A549 (cell line): ENCODE data around the gene RABEP1.

Source experiments
- CHD2 ChIP-seq: fragments of 150-350 bp; IDR thresholded peaks from 2 replicates; pipeline ENCODE4 v1.6.1; 2014; ENCODE audit warnings: low read length; ENCODE audit not compliant: partially characterized antibody
- EP300 ChIP-seq, 2 experiments: fragments of >200 bp; sonication (Bioruptor Twin); formaldehyde crosslinking; IDR thresholded peaks; 2 replicates in 1 of 2; 3 replicates in 1 of 2; pipeline ENCODE4 v1.6.1; 2016 to 2017
- MYC ChIP-seq: IDR thresholded peaks from 2 replicates; pipeline ENCODE4 v1.6.1; 2012; ENCODE audit warnings: mild to moderate bottlenecking, inconsistent platforms, low read length, improper control_type of control experiment, borderline replicate concordance
- POLR2A ChIP-seq: IDR thresholded peaks from 2 replicates; pipeline ENCODE4 v1.6.1; 2012; ENCODE audit warnings: mild to moderate bottlenecking, low read length
- RAD21 ChIP-seq, 2 experiments: fragments of >200 bp in 1 of 2; sonication (Bioruptor Twin) in 1 of 2; formaldehyde crosslinking in 1 of 2; IDR thresholded peaks in 1 of 2; conservative IDR thresholded peaks in 1 of 2; 2 replicates in 1 of 2; 3 replicates in 1 of 2; pipeline ENCODE4 v1.6.1; 2012 to 2018; ENCODE audit warnings: inconsistent platforms in 1 of 2
- RFX5 ChIP-seq: fragments of 450-650 bp; IDR thresholded peaks from 2 replicates; pipeline ENCODE4 v1.7.1; 2014; ENCODE audit warnings: antibody characterized with exemption, mild to moderate bottlenecking, moderate library complexity
- SREBF2 ChIP-seq: fragments of 450-650 bp; IDR thresholded peaks from 2 replicates; pipeline ENCODE4 v1.6.1; 2014; ENCODE audit warnings: mild to moderate bottlenecking, moderate library complexity
- TF ChIP-seq, protein P1 (sequence below): fragments of 250-450 bp; sonication (Bioruptor Pico); IDR thresholded peaks from 2 replicates; pipeline ENCODE4 v1.5.0; 2021; ENCODE audit warnings: mild to moderate bottlenecking, moderate library complexity, borderline replicate concordance
- TF ChIP-seq, protein P2 (sequence below): fragments of >200 bp; sonication (Bioruptor Twin); formaldehyde crosslinking; IDR thresholded peaks from 3 replicates; pipeline ENCODE4 v1.5.1; 2016
- TF ChIP-seq, protein P3 (sequence below): fragments of >200 bp; sonication (Bioruptor Twin); formaldehyde crosslinking; IDR thresholded peaks from 2 replicates; pipeline ENCODE4 v1.6.1; 2016
- TF ChIP-seq, protein P4 (sequence below): fragments of 150-350 bp; IDR thresholded peaks from 2 replicates; pipeline ENCODE4 v1.6.1; 2014; ENCODE audit warnings: low read depth, mild to moderate bottlenecking, low read length
- TF ChIP-seq, protein P5 (sequence below): fragments of 250-450 bp; sonication (Bioruptor Pico); IDR thresholded peaks from 2 replicates; pipeline ENCODE4 v1.5.0; 2020; ENCODE audit warnings: low read depth, mild to moderate bottlenecking, moderate library complexity

DNA sequence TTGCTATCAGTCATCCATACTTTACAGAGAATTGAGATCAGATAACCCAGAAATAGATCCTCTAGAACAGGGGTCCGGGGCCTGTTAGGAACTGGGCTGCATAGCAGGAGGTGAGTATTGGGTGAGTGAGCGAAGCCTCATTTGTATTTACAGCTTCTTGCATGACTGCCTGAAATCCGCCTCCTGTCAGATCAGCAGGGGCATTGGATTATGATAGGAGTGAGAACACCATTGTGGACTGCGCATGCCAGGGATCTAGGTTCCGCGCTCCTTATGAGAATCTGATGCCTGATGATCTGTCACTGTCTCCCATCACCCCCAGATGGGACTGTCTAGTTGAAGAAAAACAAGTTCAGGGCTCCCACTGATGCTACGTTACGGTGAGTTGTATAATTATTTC, 34.5 kb upstream of the RABEP1 start:
- TF ChIP-seq, protein P1, sequence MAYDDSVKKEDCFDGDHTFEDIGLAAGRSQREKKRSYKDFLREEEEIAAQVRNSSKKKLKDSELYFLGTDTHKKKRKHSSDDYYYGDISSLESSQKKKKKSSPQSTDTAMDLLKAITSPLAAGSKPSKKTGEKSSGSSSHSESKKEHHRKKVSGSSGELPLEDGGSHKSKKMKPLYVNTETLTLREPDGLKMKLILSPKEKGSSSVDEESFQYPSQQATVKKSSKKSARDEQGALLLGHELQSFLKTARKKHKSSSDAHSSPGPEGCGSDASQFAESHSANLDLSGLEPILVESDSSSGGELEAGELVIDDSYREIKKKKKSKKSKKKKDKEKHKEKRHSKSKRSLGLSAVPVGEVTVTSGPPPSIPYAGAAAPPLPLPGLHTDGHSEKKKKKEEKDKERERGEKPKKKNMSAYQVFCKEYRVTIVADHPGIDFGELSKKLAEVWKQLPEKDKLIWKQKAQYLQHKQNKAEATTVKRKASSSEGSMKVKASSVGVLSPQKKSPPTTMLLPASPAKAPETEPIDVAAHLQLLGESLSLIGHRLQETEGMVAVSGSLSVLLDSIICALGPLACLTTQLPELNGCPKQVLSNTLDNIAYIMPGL (CRISPR knock-in tag): no peak
- TF ChIP-seq CHD2: no peak
- TF ChIP-seq, protein P2, sequence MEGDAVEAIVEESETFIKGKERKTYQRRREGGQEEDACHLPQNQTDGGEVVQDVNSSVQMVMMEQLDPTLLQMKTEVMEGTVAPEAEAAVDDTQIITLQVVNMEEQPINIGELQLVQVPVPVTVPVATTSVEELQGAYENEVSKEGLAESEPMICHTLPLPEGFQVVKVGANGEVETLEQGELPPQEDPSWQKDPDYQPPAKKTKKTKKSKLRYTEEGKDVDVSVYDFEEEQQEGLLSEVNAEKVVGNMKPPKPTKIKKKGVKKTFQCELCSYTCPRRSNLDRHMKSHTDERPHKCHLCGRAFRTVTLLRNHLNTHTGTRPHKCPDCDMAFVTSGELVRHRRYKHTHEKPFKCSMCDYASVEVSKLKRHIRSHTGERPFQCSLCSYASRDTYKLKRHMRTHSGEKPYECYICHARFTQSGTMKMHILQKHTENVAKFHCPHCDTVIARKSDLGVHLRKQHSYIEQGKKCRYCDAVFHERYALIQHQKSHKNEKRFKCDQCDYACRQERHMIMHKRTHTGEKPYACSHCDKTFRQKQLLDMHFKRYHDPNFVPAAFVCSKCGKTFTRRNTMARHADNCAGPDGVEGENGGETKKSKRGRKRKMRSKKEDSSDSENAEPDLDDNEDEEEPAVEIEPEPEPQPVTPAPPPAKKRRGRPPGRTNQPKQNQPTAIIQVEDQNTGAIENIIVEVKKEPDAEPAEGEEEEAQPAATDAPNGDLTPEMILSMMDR: no peak
- TF ChIP-seq, protein P3, sequence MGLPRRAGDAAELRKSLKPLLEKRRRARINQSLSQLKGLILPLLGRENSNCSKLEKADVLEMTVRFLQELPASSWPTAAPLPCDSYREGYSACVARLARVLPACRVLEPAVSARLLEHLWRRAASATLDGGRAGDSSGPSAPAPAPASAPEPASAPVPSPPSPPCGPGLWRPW: no peak
- TF ChIP-seq RAD21 (conservative IDR thresholded peaks at IDR 0.05 in 1 of 2, IDR thresholded peaks at IDR 0.05 in 1 of 2): no peak
- no peak for TF ChIP-seq EP300 (IDR thresholded peaks at IDR 0.05)
- TF ChIP-seq, protein P4, sequence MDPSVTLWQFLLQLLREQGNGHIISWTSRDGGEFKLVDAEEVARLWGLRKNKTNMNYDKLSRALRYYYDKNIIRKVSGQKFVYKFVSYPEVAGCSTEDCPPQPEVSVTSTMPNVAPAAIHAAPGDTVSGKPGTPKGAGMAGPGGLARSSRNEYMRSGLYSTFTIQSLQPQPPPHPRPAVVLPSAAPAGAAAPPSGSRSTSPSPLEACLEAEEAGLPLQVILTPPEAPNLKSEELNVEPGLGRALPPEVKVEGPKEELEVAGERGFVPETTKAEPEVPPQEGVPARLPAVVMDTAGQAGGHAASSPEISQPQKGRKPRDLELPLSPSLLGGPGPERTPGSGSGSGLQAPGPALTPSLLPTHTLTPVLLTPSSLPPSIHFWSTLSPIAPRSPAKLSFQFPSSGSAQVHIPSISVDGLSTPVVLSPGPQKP: no peak
- no peak for TF ChIP-seq POLR2A
- TF ChIP-seq, protein P5, sequence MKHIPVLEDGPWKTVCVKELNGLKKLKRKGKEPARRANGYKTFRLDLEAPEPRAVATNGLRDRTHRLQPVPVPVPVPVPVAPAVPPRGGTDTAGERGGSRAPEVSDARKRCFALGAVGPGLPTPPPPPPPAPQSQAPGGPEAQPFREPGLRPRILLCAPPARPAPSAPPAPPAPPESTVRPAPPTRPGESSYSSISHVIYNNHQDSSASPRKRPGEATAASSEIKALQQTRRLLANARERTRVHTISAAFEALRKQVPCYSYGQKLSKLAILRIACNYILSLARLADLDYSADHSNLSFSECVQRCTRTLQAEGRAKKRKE (CRISPR knock-in tag): no peak
- no peak for TF ChIP-seq RFX5
- no peak for TF ChIP-seq MYC
- no peak for TF ChIP-seq SREBF2
